NCI-H2081 (cell line): ENCODE results near the gene GPRIN2.
"Not testable (repeated sequence)": the region's sequence is repeated elsewhere in the genome, so short reads cannot be mapped to it uniquely, and the experiment has no call there.

ENCODE experiments used
- DNase-seq, 2 experiments: peaks; one replicate each; lab custom pipeline; 2025; lab: John Stamatoyannopoulos, UW

GPRIN2 gene

DNA sequence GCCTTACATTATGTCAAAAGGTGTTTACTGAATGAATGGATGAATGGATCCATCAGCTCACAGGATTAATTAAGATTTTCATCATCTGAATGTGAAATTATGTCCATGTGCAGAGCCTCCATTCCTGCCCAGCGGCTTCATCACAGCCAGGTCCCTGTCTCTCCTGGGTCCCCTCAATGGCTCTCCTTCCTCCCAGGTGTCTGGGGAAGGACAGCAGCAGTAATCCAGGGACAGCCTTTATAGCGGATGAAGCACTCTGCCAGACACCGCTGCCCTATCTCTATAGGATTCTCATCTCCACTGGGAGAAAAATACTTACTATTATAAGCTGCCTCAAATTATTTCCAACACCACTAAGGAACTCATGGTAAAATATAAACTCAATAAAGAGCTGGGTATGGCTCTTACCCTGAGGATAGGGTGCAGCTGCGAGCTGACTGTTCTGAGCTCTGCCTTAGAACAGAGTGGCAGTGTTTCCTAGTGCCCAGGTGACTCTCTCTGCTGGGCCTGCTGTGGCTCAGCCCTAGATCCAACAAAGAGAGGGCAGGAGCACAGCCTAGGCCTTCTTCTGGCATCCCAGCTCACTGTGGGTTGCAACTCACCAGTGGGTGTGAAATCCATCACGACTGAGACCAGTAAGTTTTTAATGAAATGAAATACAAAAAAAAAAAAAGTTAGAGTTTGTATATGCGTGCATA is 38.3 kb downstream of the GPRIN2 start:
- no peak for DNase-seq

DNA sequence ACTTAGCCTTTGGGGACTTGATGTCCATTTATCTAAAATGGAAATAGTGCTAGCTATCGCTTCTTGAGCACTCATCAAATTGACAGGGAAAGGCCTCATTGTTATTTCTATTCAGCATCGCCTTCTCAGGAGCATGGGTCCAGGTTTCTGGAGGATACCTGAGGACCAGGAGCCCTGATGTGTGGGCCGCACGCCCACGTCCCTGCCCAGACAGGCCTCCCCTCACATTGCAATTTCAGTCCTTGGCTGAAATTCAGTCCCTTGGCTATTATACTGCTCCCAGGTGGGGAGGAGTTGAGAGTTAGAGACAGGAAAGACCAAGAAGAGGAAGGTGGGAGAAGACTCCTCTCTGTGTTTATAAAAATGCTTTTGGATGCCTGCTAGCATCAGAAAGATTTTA is 38.9 kb downstream of the GPRIN2 start:
- DNase-seq, result no peak

DNA sequence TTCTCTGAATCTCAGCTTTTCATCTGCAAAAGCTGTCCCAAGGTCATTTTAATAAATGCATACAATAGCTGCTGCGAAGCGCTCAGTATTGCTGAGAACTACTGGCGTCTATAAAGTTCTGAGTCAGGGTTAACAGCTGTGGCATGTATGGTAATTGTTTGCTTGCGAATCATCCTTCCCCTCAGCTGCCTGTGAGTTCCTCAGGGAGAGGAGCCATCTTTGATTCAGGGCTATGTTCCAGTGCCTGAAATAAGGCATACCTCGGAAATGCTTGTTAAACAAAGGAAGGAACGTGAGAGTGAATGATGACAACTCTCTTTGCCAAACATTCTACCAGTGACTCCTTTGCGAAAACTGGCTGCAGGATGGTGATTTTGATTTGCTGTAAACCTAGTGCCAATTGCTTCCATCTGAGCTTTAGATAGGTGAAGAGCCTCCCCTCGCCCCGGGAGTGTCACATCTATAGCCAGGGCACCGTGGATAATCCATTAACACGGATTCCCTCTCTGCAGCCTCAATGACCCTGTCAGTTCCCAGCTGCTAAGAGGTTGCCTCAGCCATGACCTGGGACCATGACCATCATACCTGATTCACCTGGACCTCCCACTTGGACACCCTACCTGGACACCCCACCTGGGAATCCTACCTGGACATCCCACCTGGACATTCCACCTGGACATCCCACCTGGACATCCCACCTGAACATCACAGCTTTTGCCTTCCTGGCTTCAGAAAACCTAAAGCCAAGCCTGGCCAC is 39.6 kb downstream of the GPRIN2 start:
- no peak for DNase-seq

DNA sequence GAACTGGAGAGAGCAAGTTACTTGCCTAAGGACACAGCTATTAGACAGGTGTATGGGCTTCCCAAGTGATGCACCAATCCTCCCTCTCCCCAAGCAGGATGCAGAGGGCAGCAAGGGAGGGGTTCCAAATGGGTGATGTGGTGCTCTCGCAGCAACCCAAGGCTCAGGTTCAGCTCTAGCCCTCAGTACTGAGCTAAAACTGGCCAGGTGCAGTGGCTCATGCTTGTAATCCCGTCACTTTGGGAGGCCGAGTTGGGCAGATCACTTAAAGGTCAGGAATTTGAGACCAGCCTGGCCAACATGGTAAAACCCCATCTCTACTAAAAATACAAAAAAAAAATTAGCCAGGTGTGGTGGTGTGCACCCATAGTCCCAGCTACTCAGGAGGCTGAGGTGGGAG is 40.7 kb downstream of the GPRIN2 start:
- DNase-seq, result no peak

DNA sequence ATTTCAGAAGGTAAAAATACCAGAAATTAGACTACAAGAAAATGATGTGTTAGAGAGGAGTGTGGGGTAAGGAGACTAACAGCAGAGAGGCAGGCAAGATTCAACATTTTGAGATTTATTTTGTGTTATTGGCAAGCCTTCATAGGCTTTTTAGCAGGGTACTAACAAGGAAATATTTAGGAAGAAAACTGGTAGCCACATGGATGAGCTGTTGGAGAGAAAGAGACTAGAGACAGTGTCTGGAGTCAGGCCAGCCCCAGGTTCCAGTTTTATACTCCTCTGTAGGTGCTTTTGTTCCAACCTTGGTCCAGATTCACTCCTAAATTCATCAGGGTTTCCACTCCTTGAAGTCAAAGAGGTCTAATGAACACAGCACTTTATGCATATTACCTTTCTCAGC is 41.1 kb downstream of the GPRIN2 start:
- no peak for DNase-seq

DNA sequence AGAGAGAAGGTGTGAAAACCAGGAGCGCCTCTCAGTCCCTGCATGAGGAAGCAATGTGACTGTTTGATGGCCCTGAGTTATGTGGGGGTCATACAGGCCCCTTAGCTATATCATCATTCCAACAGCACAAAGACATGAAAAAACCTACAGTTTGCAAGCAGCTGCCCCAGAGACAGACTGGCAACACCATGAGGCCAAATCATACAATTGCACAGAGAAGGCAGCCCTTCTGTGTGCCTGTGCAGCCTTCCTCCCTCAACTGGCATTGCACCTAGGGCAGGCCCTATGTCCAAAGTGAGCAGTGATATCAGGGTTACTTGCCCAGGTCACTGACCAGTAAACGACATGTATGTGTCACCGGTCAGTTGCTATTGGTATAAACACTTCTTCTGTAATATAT is 41.6 kb downstream of the GPRIN2 start:
- no peak for DNase-seq

DNA sequence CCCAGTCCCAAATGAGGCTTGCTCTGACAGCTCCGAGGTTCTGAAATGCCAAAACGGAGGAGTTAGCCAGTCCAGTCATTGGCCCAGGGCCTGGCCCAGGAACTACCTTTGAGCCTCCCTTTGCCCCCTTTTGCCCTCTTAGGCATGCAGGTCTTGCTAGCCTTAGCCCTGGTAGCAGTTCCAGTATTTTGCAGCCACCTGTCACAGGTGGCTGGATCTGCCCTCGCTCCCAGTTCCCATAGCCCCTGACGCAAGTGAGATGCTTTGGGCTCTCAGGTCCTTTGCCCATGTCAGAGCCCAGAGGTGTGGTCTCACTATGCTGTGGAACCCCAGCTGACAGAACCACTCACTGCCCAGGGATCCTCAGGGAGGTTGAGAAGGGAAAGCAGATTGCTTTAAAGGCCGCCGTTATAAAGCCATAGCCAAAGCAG is 42.0 kb downstream of the GPRIN2 start:
- DNase-seq, result no peak

DNA sequence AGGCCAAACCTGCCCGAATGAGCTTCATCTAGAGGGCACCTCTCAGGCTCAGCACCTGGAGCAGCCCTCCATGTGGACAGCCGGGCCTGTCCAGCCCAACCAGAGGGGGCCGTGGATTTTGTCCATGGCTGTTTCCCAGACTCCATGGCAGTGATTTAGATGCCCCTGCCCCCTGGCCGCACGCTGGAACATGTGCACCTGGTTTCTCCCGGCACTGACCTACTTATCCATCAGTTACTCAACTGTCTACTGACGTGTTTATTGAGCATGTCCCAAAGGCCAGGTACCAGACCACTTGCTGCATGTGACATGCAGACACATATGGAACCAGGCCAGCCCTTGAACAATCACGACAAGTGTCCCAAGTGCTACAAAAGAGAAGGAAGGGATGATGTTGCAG is 43.1 kb downstream of the GPRIN2 start:
- not testable (repeated sequence) for DNase-seq

DNA sequence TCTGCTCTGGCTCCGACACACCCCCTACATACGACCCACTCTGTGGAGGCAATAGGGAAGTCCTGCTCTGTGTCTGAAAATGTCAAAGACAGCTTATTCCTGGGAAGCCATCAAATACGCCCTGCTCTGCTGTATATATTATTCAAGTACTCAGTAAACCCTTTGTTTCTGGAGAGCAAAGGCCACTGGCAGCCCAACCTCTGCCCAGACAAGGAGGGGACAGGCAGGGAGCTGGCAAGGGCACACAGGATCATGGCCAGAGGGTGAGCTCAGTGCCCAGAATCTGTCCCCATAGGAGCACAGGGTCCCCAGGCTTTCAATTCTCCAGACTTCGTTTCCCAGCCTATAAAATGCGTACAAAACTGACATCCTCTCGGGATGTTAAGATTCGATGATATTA is 43.7 kb downstream of the GPRIN2 start:
- DNase-seq, result not testable (repeated sequence)

DNA sequence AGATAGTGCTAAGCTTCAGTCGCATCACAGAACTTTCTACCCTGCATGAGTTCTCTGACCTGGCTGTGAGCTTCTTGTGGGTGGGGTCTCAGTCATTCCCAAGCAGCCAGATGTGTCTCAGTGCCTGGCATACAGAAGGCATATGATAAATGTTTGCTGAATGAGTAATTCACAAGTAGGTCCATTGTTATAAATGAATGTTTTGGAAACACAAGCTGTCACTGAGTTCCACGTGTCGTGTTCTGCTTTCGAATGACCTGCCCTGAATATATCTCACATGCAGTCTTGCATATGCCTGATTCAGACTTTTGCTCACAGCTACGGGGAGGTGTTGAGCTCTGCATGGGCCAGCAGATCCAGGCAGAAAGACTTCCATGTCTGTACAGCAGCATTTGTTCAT is 44.5 kb downstream of the GPRIN2 start:
- not testable (repeated sequence) for DNase-seq
